NCI-H2107 (cell line): ENCODE data around the gene ARL8A.
"Not testable (repeated sequence)": the region's sequence is repeated elsewhere in the genome, so short reads cannot be mapped to it uniquely, and the experiment has no call there.

Experiments
- DNase-seq: peaks from one replicate; lab custom pipeline; 2025; lab: John Stamatoyannopoulos, UW

The ARL8A gene

GRCh38 chr1:202158810-202159533 is 14.4 kb upstream of the ARL8A start:
- DNase-seq = no peak

GRCh38 chr1:202157945-202158344 is 13.4 kb upstream of the ARL8A start:
- no peak for DNase-seq

- DNase-seq = no peak
Observed at GRCh38 chr1:202156590-202156989, 12.1 kb upstream of the ARL8A start.

GRCh38 chr1:202155478-202156021 is 11.0 kb upstream of the ARL8A start:
- no peak for DNase-seq

- DNase-seq = peak; percentile 89
Observed at GRCh38 chr1:202154766-202155477, 10.4 kb upstream of the ARL8A start.

GRCh38 chr1:202154148-202154765 is 9.7 kb upstream of the ARL8A start:
- DNase-seq = no peak

- DNase-seq = no peak
Observed at GRCh38 chr1:202153284-202153683, 8.7 kb upstream of the ARL8A start.

- DNase-seq = no peak
Observed at GRCh38 chr1:202152399-202152798, 7.9 kb upstream of the ARL8A start.

- DNase-seq = no peak
Observed at GRCh38 chr1:202151045-202151444, 6.5 kb upstream of the ARL8A start.

- no peak for DNase-seq
Observed at GRCh38 chr1:202150602-202151001, 6.1 kb upstream of the ARL8A start.

- no peak for DNase-seq
Observed at GRCh38 chr1:202150187-202150586, 5.7 kb upstream of the ARL8A start.

- no peak for DNase-seq
Observed at GRCh38 chr1:202149566-202149965, 5.0 kb upstream of the ARL8A start.

- no peak for DNase-seq
Observed at GRCh38 chr1:202148391-202148790, 3.9 kb upstream of the ARL8A start.

- no peak for DNase-seq
Observed at GRCh38 chr1:202146993-202147392, 2.5 kb upstream of the ARL8A start.

GRCh38 chr1:202146279-202146678 is 1.7 kb upstream of the ARL8A start:
- no peak for DNase-seq

- not testable (repeated sequence) for DNase-seq
Observed at GRCh38 chr1:202145744-202146140, 1.2 kb upstream of the ARL8A start.

GRCh38 chr1:202145068-202145743 is 669 bp upstream of the ARL8A start:
- DNase-seq = no peak

- no peak for DNase-seq
Observed at GRCh38 chr1:202143768-202144401, 652 bp downstream of the ARL8A start.

- DNase-seq = no peak
Observed at GRCh38 chr1:202143011-202143767, 1.3 kb downstream of the ARL8A start.

- not testable (repeated sequence) for DNase-seq
Observed at GRCh38 chr1:202141468-202141867, 3.1 kb downstream of the ARL8A start.

- DNase-seq = no peak
Observed at GRCh38 chr1:202140833-202141232, 3.7 kb downstream of the ARL8A start.
